SK-N-SH (cell line): ENCODE measurements around the gene SSR1. TPM values are rescaled to one million over a fixed set of nuclear protein-coding genes. Genes with fewer than 3 reads are reported as not detected.

ENCODE experiments used
- CTCF ChIA-PET: fragments of 300-600, 350-600 bp; formaldehyde crosslinking; extraction: SDS; loops from one replicate; lab custom pipeline; 2021; lab: Yijun Ruan, JAX
- POLR2A ChIA-PET: fragments of 350-600 bp; sonication (Branson Sonifier 250); formaldehyde crosslinking; extraction: SDS; loops from one replicate; lab custom pipeline; 2020; ENCODE audit warnings: antibody characterized with exemption, inconsistent platforms; lab: Yijun Ruan, JAX
- DNase-seq: peaks from one replicate; pipeline ENCODE4 v3.0.0; 2012
- H2AFZ ChIP-seq: fragments of 200-600 bp; sonication (generic); 2 replicates; pipeline ENCODE4 v1.8.1; 2016; ENCODE audit warnings: antibody characterized with exemption, mild to moderate bottlenecking, low read depth
- H3F3A ChIP-seq: fragments of 200-600 bp; sonication (generic); replicated peaks from 2 replicates; pipeline ENCODE3; 2016; ENCODE audit warnings: antibody characterized with exemption, mild to moderate bottlenecking; ENCODE audit not compliant: insufficient read depth
- H3K27ac ChIP-seq, 2 experiments: fragments of 200-500 bp in 1 of 2; fragments of 200-600 bp in 1 of 2; sonication (Bioruptor generic) in 1 of 2; sonication (generic), shearing (Covaris generic) in 1 of 2; 2 replicates each; pipeline versions ENCODE4 v1.5.1 to v1.6.1; 2014 to 2016; ENCODE audit warnings: low read depth in 2 of 2, inconsistent platforms in 1 of 2, low read length in 1 of 2, mild to moderate bottlenecking in 1 of 2, mixed read lengths in 1 of 2
- H3K27me3 ChIP-seq: fragments of 200-600 bp; sonication (generic), shearing (Covaris generic); 2 replicates; pipeline ENCODE4 v1.6.1; 2016; ENCODE audit warnings: mixed run types; ENCODE audit not compliant: insufficient read depth
- H3K36me3 ChIP-seq, 2 experiments: fragments of 200-500 bp in 1 of 2; fragments of 200-600 bp in 1 of 2; sonication (Bioruptor generic) in 1 of 2; sonication (generic) in 1 of 2; replicated peaks in 1 of 2; 2 replicates each; pipeline versions ENCODE3 to v1.5.1; 2014 to 2016; ENCODE audit warnings: low read length in 1 of 2, mild to moderate bottlenecking in 1 of 2; ENCODE audit not compliant: insufficient read depth in 2 of 2, control insufficient read depth in 1 of 2
- H3K4me1 ChIP-seq, 2 experiments: fragments of 200-500 bp in 1 of 2; fragments of 200-600 bp in 1 of 2; sonication (Bioruptor generic) in 1 of 2; sonication (generic), shearing (Covaris generic) in 1 of 2; 2 replicates each; pipeline versions ENCODE4 v1.5.1 to v1.6.1; 2014 to 2016; ENCODE audit warnings: low read depth in 1 of 2, low read length in 1 of 2, mixed run types in 1 of 2; ENCODE audit not compliant: insufficient read depth in 2 of 2, control insufficient read depth in 1 of 2
- H3K4me2 ChIP-seq: fragments of 200-600 bp; sonication (generic), shearing (Covaris generic); 2 replicates; pipeline ENCODE4 v1.6.1; 2017; ENCODE audit warnings: mixed run types
- H3K4me3 ChIP-seq, 2 experiments: fragments of 200-500 bp in 1 of 2; fragments of 200-600 bp in 1 of 2; sonication (Bioruptor generic) in 1 of 2; sonication (generic), shearing (Covaris generic) in 1 of 2; 2 replicates each; pipeline versions ENCODE4 v1.5.1 to v1.8.1; 2014 to 2016; ENCODE audit warnings: low read depth in 2 of 2, inconsistent platforms in 1 of 2, low read length in 1 of 2, mild to moderate bottlenecking in 1 of 2, mixed read lengths in 1 of 2, moderate library complexity in 1 of 2
- H3K79me2 ChIP-seq: fragments of 200-600 bp; sonication (generic); 2 replicates; pipeline ENCODE4 v1.8.1; 2017; ENCODE audit warnings: mild to moderate bottlenecking; ENCODE audit not compliant: insufficient read depth
- H3K9ac ChIP-seq: fragments of 200-600 bp; sonication (generic); 2 replicates; pipeline ENCODE4 v1.6.1; 2017; ENCODE audit warnings: mixed run types
- H3K9me2 ChIP-seq: fragments of 200-600 bp; sonication (generic); 2 replicates; pipeline ENCODE4 v1.6.1; 2017; ENCODE audit warnings: mixed run types
- H3K9me3 ChIP-seq: fragments of 200-600 bp; sonication (generic); 2 replicates; pipeline ENCODE4 v1.6.1; 2017; ENCODE audit warnings: mixed run types, mild to moderate bottlenecking, moderate library complexity
- H4K20me1 ChIP-seq: fragments of 200-600 bp; sonication (generic); 2 replicates; pipeline ENCODE4 v1.6.1; 2017; ENCODE audit warnings: mild to moderate bottlenecking, mixed run types; ENCODE audit not compliant: insufficient read depth
- ELF1 ChIP-seq: IDR thresholded peaks from 2 replicates; pipeline ENCODE4 v1.4.0; 2012
- FOXM1 ChIP-seq: IDR thresholded peaks from 2 replicates; pipeline ENCODE4 v1.4.0; 2012; ENCODE audit warnings: low read depth, mild to moderate bottlenecking
- JUND ChIP-seq: IDR thresholded peaks from 2 replicates; pipeline ENCODE4 v1.4.0; 2012
- MAX ChIP-seq: IDR thresholded peaks from 2 replicates; pipeline ENCODE4 v1.4.0; 2012; ENCODE audit warnings: low read depth
- MXI1 ChIP-seq: IDR thresholded peaks from 2 replicates; pipeline ENCODE4 v1.6.1; 2012; ENCODE audit warnings: mild to moderate bottlenecking, low read depth, low read length, improper control_type of control experiment
- NFIC ChIP-seq: IDR thresholded peaks from 2 replicates; pipeline ENCODE4 v1.4.0; 2012; ENCODE audit warnings: borderline replicate concordance
- POLR2AphosphoS5 ChIP-seq: IDR thresholded peaks from 2 replicates; pipeline ENCODE4 v1.6.1; 2012; ENCODE audit warnings: low read depth, low read length
- RAD21 ChIP-seq: IDR thresholded peaks from 2 replicates; pipeline ENCODE4 v1.6.1; 2012; ENCODE audit warnings: mild to moderate bottlenecking, low read length
- RFX5 ChIP-seq: IDR thresholded peaks from 2 replicates; pipeline ENCODE4 v1.6.1; 2012; ENCODE audit warnings: mild to moderate bottlenecking, improper control_type of control experiment, low read length
- SIN3A ChIP-seq: IDR thresholded peaks from 2 replicates; pipeline ENCODE4 v1.6.1; 2012; ENCODE audit warnings: low read depth, mild to moderate bottlenecking, low read length, moderate library complexity, borderline replicate concordance
- SMC3 ChIP-seq: IDR thresholded peaks from 2 replicates; pipeline ENCODE4 v1.6.1; 2012; ENCODE audit warnings: low read depth, low read length, improper control_type of control experiment
- WGBS: methylation state at CpG from one replicate; pipeline ENCODE4 v1.1.6; 2017; ENCODE audit warnings: low lambda C conversion rate; 5-methylcytosine and 5-hydroxymethylcytosine counted together
- polyA plus RNA-seq, 3 experiments: library from polyadenylated mRNA; depleted of rRNA; stranded (reverse); fragments of >200 nt; gene quantifications; 2 replicates each; pipeline ENCODE4 v1.2.3, GENCODE V29; 2012
- TF ChIP-seq, protein P1 (sequence below): fragments of 150-350 bp; IDR thresholded peaks from 2 replicates; pipeline ENCODE4 v1.6.1; 2016; ENCODE audit warnings: mild to moderate bottlenecking, low read depth, low read length
- TF ChIP-seq, protein P2 (sequence below): IDR thresholded peaks from 2 replicates; pipeline ENCODE4 v1.4.0; 2012; ENCODE audit warnings: low read depth, borderline replicate concordance
- TF ChIP-seq, protein P3 (sequence below): IDR thresholded peaks from 2 replicates; pipeline ENCODE4; 2012

Gene SSR1
- polyA plus RNA-seq, 1 of the 3 experiments (the other 2 are of a cell fraction), result 50.7 TPM

GRCh38 chr6:7270320-7271204 lies 42.4 kb downstream of the SSR1 start (continued):
- no peak for TF ChIP-seq MAX
- TF ChIP-seq MXI1, result no peak
- TF ChIP-seq ELF1, result no peak
- TF ChIP-seq NFIC, result no peak
- no peak for TF ChIP-seq SMC3
- TF ChIP-seq, all 33 proteins: peak for 0

DNA sequence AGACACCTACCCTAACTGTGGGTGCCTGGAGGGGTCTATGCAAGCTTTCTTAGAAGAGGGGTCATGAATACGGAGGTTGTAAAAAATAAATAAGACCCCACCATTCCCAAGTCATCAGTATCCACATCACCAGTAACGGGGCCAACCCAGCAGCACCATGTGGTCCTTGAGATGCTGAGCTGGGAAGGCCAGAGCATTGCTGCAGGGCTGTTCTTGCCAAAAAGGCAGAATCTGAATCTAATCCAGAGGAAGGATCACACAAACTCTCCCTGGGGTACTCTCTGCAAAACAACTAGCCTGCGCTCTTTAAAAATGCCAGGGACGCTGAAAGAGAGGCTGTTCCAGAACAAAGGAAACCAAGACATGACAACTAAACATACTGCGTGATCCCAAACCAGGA lies 43.2 kb downstream of the SSR1 start:
- H3F3A ChIP-seq, result no peaks in the 10 kb centered on the region
- no peaks in the 10 kb centered on the region for H4K20me1 ChIP-seq
- ChIA-PET CTCF (no interaction called here), POLR2A (no interaction called here)
- no peak overlapping the region for H2AFZ ChIP-seq
- DNase-seq, result no peak
- H3K4me3 ChIP-seq, result no peak overlapping the region
- no peaks in the 10 kb centered on the region for H3K36me3 ChIP-seq
- no peaks in the 10 kb centered on the region for H3K9me2 ChIP-seq
- no peak for TF ChIP-seq POLR2AphosphoS5
- TF ChIP-seq RFX5, result no peak
- TF ChIP-seq MAX, result no peak
- no peak for TF ChIP-seq FOXM1
- TF ChIP-seq, protein P1, sequence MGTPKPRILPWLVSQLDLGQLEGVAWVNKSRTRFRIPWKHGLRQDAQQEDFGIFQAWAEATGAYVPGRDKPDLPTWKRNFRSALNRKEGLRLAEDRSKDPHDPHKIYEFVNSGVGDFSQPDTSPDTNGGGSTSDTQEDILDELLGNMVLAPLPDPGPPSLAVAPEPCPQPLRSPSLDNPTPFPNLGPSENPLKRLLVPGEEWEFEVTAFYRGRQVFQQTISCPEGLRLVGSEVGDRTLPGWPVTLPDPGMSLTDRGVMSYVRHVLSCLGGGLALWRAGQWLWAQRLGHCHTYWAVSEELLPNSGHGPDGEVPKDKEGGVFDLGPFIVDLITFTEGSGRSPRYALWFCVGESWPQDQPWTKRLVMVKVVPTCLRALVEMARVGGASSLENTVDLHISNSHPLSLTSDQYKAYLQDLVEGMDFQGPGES, result no peak
- TF ChIP-seq, protein P2, sequence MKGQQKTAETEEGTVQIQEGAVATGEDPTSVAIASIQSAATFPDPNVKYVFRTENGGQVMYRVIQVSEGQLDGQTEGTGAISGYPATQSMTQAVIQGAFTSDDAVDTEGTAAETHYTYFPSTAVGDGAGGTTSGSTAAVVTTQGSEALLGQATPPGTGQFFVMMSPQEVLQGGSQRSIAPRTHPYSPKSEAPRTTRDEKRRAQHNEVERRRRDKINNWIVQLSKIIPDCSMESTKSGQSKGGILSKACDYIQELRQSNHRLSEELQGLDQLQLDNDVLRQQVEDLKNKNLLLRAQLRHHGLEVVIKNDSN, result no peak
- TF ChIP-seq RAD21, result no peak
- no peak for TF ChIP-seq SIN3A
- TF ChIP-seq JUND, result no peak
- TF ChIP-seq, protein P3, sequence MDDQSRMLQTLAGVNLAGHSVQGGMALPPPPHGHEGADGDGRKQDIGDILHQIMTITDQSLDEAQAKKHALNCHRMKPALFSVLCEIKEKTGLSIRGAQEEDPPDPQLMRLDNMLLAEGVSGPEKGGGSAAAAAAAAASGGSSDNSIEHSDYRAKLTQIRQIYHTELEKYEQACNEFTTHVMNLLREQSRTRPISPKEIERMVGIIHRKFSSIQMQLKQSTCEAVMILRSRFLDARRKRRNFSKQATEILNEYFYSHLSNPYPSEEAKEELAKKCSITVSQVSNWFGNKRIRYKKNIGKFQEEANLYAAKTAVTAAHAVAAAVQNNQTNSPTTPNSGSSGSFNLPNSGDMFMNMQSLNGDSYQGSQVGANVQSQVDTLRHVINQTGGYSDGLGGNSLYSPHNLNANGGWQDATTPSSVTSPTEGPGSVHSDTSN, result no peak
- H3K27ac ChIP-seq, result no peak overlapping the region
- H3K27me3 ChIP-seq, result no peaks in the 10 kb centered on the region
- H3K9me3 ChIP-seq, result no peaks in the 10 kb centered on the region
- H3K9ac ChIP-seq, result no peak overlapping the region
- WGBS, result 98% methylated on average over 5 of the region's 5 CpGs
- peaks cover 6 to 12% of the 10 kb centered on the region in 2 experiments; a peak in 2 of 4 replicates for H3K4me1 ChIP-seq
- no peak overlapping the region for H3K4me2 ChIP-seq
- H3K79me2 ChIP-seq, result no peaks in the 10 kb centered on the region
